HG03354 (cell line): ENCODE data around the gene PIAS1.
A peak's percentile ranks its signal among the peaks of the same experiment; 100 is the strongest.
"Not testable (repeated sequence)": the region's sequence is repeated elsewhere in the genome, so short reads cannot be mapped to it uniquely, and the experiment has no call there.

Experiments
- ATAC-seq: cut with Tn5 transposase; IDR thresholded peaks from one replicate; pipeline ENCODE4 v1.9.1; 2021; ENCODE audit warnings: mild to moderate bottlenecking; ENCODE audit not compliant: unreplicated experiment, poor library complexity, severe bottlenecking

The PIAS1 gene

DNA sequence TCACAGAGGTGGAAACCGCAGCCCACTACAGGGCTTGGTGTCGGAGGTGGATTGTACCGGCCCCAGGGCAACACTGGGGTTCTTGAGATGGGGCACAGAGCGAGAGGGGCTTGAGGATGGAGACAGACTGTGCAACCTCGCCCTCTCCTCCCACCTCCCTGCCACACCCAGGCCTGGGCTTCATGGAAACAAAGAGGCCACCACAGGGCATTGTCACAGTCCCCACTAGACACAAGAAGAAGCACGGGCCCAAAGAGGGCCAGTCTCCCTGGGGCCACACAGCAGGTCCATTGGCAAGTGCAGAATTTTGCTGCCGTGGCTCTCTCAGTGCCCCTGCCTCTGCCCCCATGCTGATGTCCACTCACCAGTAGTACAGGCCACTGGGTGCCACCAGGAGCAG, 155.2 kb downstream of the PIAS1 start:
- peak; percentile 5 for ATAC-seq

DNA sequence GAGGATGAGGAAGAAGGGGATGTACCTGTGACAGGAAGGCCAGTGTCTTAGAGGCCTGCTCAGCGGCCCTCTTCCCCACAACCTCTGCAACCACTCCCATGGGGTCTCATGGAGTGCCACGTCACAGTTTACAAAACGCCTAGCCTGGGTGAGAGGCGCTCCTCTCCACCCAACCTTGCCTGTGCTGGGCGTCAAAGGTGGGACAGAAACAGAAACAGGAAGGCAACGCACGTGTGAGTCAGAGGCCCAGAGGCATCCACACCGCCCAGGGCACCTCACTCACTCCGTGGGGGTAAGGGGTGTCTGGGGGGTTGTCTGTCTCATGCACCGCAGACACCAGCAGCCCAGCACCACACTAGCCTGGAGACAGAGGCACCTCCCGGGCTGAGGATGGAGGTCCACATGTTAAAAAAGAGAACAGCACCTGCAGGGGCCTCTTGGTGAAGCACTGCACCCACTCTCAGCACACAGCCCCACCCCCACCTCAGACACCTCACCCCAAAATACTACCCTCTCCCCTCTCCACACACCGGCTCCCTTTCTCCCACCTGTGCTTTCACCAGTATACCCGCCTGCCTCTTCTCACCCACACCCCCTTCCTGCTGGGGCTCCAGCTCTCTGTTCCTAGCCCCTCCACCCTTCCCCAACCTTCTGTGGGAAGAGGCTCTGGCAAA, 155.8 kb downstream of the PIAS1 start:
- ATAC-seq = peak; percentile 64

DNA sequence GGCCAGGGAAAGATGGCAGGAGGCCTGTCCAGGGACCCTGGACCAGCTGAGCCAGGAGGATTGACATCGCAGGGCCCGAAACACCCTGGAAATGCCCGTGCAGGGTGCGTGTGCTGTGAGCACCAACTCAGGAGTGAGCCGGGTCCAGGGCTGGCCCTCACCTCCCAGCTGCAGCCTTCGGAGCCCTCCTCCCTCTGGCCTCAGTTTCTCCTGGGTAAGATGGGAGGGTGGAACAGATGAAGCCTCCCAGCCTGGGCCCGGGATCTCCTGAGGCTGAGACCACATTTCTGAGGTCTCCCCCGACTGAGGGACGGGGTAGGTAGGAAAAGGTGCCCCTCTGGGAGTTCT, 156.3 kb downstream of the PIAS1 start:
- ATAC-seq = no peak

DNA sequence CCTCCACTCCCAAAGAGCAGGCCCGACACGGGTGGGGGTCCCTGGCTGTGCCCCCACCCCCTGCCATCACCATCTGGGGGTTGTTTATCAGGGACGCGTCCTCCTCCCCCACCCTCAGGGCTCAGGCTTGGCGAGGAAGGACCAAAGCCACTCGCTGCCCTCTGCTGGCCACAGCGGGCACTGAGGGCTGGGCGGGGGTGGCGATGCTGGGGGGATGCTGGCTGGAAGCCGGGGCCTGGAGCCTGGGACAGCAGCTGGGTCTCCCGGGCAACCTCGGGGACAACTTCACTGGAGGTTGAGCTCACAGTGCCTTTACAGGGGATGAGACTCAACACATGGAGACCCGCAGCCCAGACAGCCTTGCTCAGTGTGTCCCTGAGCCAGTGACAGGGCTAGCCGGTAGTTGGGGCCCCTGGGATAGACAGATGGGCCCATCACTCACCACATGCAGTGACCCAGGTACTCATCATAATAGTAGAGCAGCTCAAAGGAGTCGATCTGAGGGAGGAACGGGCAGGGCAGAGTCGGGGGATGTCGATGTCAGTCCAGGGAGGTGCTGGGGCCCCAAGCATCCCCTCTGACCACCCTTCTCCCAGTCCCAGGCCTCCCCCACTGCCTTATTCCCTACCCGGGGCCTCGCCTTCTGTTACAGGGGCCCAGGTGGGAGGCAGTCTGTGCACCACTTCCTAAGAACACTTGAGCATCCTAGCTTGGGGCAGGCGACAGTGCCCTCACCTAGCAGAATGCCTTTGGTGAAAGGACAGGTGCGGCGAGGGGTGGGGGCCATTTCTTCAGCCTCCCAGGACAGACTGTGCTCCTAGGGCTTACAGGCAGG, 156.9 kb downstream of the PIAS1 start:
- no peak for ATAC-seq

DNA sequence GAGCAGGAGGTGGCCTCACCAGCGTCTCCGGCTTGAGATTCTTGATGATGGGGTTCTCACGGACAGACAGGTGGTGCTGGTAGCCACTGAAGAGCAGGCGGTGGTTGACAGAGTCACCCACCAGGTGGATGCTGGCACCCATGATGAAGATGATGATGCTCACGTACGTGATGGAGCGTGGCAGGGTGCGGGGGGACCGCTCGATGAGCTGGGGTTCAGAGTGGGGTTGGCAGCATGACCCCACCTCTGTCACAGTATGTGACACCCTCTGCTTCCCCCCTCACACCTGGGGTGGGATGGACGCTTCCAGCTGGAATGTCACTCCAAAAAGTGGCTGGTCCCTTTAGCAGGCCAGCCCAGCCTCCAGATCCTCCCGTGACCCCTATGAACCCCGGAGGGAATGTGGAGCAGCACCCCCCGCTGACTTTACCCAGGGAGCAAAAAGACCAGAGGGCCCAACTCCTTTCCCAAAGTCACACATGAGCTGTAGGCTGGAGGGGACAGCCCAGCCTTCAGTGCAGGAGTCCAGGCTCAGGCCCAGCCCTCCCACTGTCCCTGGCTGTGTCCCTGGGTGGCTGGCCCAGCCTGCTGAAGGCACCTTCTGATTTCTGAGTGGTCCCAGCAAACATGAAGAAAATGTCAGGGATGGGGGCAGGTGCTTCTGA, 157.7 kb downstream of the PIAS1 start:
- no peak for ATAC-seq

DNA sequence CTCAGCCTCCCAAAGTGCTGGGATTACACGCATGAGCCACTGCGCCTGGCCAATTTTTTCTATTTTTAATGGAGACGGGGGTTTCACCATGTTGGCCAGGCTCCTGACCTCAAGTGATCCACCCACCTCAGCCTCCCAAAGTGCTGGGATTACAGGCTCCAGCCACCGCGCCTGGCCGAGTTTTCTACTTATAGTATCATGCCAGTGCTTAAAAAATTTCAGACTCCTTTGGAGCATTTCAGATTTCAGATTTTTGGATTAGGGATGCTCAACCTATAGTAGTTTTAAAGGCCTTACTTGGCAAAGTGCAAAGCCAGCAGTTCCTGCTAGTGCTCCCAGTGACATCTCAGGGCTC, 159.4 kb downstream of the PIAS1 start:
- ATAC-seq = not testable (repeated sequence)

DNA sequence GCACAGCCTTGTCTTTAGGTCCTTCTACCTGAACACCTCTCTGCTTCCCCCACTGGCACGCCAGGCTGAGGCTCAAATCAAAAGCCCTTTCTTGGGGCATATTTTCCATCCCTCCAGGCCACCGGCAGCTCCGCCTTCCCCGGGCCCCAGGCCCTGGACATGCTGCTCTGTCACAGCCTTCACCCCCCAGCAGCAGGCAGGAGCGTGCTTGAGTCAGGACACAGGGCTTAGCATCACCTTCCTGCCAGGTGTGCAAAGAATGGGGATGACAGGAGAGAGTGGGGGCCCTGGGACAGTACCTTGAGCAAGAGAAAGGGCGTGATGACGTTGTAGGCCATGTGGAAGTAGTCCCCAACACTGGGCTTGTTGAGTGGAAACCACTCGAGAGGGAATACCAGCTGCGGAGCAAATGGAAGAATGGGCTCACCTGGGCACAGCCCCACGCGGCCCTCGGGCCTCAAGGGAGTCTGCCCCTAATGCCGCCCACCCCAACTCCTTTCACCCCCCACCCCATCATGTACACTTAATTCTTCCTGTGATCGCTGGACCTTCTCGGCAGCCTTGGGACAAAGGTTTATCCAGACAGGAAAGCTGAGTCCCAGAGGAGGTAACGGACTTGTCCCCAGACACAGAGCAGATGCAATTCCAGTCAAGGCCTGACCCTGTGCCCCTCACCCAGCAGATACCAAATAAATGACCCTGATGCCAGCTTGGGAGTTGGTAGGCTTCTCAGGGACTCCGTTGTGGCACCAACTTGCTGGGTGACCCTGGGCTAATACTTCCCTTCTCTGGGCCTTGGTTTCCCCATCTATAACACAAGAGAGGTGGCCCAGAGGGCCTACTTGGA, 160.1 kb downstream of the PIAS1 start:
- ATAC-seq = no peak

DNA sequence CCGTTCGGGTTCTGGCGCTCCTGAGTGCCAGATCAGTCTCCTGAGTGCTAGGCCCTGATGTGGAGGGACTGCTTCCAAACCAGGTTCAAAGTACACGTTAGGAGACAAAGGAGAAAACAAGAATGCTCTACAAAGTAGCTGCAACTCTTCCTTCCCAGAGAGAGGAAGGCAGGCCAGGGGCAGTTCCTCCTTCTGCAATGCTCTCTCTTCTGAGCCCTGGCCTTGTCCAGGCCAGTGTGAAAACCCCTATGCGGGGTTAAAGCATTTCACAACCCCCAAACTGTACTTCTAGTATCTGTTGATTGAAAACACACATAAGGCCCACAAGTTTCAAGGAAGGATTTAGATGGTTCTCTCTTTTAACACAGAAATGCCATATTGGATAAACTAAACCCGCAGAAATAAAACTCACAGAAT, 160.7 kb downstream of the PIAS1 start:
- no peak for ATAC-seq

DNA sequence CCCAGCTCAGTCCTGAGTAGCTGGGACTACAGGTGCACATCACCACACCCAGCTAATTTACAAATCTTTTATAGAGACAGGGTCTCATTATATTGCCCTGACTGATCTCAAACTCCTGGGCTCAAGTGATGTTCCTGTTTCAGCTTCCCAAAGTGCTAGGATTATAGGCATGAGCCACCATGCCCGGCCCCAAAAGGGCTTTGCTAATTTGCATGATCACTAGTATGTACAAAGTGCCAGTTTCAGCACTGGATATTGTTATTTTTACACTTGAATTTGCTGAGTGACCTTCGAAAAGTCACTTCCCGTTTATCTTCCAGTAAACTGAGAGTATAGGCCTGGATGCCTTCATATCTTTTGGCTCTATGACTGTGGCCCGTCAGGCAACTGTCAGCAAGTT, 163.2 kb downstream of the PIAS1 start:
- no peak for ATAC-seq

DNA sequence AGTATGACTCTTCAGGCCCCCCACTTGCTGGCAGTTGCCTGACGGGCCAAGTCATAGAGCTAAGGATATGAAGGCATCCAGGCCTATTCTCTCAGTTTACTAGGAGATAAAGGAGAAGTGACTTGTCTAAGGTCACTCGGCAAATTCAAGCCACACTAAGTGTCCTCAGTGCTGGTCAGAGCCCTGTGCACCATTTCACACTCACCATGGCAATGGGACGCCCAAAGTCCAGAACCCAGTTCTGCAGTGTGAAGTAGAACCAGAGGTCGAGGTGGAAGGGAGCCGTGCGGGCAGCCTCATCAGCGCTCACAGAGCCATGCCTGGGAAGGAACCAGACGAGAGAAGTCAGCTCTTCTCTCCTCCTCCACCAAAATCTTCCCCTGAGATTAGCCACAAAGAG, 164.2 kb downstream of the PIAS1 start:
- ATAC-seq = no peak

DNA sequence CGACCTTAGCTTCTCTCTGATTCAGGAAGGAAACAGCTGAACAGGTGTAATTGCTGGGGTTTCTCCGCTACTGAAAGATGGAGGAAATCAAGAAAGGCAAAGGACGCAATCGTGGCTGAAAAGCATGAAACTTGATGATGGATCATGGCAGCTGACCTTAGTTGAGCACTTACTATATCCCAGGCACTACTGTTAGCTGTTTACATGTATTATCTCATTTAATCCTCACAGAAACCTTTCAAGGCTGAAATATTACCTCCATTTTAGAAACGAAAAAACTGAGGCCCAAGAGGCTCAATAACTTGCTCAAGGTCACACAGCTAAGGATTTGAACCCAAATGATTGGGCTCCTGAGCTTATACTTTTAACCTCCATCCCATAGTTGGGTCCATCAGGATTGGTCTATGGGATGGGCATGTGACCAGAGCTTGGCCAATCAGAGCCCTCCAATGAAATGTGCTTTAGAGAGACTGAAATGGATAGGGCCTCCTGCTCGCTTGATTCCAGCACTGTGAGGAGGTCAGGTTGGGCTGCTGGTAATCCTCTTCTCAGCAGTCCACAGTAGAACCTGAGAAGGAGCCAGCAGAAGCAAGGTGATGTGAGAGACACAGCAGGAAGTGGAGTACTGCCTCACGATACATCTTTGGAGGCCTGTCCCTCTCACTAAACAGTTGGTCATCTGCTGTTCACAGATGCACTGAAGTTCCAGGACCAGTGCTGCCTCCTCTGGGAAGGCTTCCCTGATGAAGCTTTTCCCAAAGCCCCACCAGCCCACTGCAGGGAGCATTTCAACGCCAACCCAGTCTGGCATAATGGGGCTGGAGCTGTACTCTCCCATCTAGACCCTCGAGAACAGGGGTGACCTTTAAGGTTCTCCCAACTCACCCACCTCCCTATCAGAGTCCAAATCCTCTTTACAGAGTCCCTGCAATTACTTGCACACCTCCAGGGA, 165.0 kb downstream of the PIAS1 start:
- no peak for ATAC-seq

DNA sequence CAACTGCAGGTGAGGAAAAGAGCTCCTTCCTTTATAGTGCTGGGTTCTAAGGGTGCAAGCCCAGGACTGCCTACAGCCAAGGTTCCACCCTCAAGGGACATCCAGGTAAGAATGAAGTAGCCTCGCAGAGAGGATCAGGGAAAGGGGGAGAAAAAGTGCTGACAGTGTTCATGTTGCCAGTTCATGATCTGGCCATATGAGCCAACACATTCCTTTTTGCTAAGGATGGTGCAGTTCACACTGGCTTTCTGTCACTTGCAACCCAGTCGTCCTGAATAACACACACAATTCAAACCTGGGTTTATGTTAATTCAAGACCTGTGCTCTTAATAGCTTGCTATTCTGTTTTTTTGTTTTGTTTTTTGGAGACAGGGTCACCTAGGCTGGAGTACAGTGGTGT, 166.4 kb downstream of the PIAS1 start:
- no peak for ATAC-seq

DNA sequence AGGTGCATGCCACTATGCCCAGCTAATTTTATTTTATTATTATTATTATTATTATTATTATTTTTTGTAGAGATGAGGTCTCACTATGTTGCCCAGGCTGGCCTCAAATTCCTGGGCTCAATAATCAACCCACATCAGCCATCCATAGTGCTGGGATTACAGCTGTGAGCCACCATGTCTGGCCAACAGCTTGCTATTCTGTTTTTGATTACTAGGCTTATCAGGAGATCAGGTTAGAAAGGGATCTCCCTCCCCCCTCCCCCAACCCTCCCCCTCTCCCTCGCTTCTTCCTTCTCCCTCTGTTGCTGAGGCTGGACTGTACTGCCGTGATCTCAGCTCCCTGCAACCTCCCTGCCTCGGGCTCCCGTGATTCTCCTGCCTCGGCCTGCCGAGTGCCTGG, 166.9 kb downstream of the PIAS1 start:
- no peak for ATAC-seq

DNA sequence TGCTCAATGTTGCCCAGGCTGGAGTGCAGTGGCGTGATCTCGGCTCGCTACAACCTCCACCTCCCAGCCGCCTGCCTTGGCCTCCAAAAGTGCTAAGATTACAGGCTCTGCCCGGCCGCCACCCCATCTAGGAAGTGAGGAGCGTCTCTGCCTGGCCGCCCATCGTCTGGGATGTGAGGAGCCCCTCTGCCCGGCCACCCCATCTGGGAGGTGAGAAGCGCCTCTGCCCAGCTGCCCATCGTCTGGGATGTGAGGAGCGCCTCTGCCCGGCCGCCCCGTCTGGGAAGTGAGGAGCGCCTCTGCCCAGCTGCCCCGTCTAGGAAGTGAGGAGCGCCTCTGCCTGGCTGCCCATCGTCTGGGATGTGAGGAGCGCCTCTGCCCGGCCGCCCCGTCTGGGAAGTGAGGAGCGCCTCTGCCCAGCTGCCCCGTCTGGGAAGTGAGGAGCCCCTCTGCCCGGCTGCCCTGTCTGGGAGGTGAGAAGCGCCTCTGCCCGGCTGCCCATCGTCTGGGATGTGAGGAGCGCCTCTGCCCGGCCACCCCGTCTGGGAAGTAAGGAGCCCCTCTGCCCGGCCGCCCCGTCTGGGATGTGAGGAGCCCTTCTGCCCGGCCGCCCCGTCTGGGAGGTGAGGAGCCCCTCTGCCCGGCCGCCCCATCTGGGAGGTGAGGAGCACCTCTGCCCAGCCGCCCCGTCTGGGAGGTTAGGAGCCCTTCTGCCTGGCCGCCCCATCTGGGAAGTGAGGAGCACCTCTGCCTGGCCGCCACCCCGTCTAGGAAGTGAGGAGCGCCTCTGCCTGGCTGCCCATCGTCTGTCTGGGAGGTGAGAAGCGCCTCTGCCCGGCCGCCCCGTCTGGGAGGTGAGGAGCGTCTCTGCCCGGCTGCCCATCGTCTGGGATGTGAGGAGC, 167.7 kb downstream of the PIAS1 start:
- not testable (repeated sequence) for ATAC-seq

DNA sequence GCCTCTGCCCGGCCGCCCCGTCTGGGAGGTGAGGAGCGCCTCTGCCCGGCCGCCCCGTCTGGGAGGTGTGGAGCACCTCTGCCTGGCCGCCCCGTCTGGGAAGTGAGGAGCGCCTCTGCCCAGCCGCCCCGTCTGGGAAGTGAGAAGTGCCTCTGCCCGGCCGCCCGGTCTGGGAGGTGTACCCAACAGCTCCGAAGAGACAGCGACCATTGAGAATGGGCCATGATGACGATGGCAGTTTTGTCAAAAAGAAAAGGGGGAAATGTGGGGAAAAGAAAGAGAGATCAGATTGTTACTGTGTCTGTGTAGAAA, 168.3 kb downstream of the PIAS1 start:
- ATAC-seq = not testable (repeated sequence)

DNA sequence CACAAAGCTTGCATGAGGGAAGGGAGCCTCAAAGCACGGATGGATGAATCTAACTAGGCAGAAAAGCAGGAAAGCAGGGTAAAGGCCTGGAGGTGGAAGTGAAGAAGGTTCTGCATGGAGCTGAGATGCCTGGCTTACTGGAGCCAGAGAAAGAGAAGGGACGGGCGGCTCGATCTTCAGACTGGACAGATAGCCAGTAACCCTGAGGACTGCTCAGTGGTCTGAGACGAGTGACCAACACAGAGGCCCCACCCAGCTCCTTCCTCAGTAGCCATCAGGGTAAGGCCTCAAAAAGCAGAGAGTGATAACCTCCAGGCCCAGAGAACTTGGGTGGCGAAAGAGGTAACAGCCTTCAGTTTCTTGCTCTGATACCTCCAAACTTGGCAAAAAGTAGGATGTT, 169.1 kb downstream of the PIAS1 start:
- ATAC-seq = no peak

DNA sequence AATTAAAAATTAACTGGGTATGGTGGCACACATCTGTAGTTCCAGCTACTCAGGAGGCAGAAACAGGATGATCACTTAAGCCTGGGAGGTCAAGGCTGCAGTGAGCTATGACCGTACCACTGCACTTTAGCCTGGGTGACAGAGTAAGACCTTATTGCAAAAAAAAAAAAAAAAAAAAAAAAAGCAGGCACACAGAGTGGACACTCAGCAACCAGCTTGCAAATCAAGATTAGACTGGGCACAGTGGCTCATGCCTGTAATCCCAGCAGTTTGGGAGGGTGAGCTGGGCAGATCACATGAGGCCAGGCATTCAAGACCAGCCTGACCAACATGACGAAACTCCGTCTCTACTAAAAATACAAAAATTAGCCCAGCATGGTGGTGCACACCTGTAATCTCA, 170.0 kb downstream of the PIAS1 start:
- ATAC-seq = no peak

DNA sequence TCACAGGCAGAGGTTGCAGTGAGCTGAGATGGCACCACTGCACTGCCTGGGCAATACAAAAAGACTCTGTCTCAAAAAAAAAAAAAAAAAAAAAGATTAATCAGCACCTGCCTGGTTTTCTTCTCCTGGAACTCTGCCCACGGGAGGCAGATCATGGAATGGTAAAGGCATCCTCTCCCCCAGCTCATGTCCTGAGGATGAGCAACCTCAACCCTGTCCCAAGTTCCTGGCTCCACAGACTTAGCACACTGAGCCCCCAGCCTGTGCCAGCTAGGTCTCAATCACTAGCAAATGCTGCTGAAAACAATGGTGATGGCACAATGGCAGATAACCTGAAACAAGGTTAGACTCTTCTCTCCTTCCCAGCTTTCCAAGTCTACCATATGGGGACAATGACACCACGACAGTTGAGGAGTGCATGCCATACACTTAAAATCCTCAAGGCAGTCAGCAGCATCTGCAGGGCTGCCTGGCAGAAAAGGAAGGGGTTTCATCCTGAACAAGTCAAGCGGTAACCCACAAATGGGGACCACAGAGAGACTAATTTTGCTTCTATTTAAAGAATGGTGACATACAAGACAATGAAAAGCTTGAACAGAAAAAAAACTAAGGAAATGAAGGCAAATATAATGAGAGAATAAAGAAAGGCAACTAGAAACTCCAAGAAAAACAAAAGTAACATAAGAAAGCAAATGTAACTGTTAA, 170.6 kb downstream of the PIAS1 start:
- no peak for ATAC-seq
